Activated naive CD8-positive, alpha-beta T cell treated with anti-CD3 and anti-CD28 coated beads, Interleukin-2, amount 50 U/mL, for 24 hours (primary cell): ENCODE data around the gene TMEM92.
"Not testable (repeated sequence)": the region's sequence is repeated elsewhere in the genome, so short reads cannot be mapped to it uniquely, and the experiment has no call there.

Experiments used
- ATAC-seq: fragments of 150-1000 bp; cut with Tn5 transposase; one replicate; pipeline ENCODE4 v1.10.0; 2021
- DNase-seq: peaks from one replicate; pipeline ENCODE4 v3.0.0; 2021
- H3K27ac Mint-ChIP-seq: one replicate; pipeline ENCODE4 v1.8.0; 2021; ENCODE audit warnings: mild to moderate bottlenecking, mixed read lengths
- H3K27me3 Mint-ChIP-seq: one replicate; pipeline ENCODE4 v1.8.0; 2021; ENCODE audit warnings: mixed read lengths
- H3K36me3 Mint-ChIP-seq: one replicate; pipeline ENCODE4 v1.8.0; 2021; ENCODE audit warnings: low read depth, mixed read lengths
- H3K4me1 Mint-ChIP-seq: one replicate; pipeline ENCODE4 v1.8.0; 2021; ENCODE audit warnings: mixed read lengths
- H3K4me3 Mint-ChIP-seq: one replicate; pipeline ENCODE4 v1.8.0; 2021; ENCODE audit warnings: mild to moderate bottlenecking, moderate library complexity, mixed read lengths
- H3K9me3 Mint-ChIP-seq: one replicate; pipeline ENCODE4 v1.8.0; 2021; ENCODE audit warnings: mixed read lengths

TMEM92 gene

GRCh38 chr17:50268026-50268425 lies 6.2 kb upstream of the TMEM92 start:
- H3K9me3 Mint-ChIP-seq, result no peaks in the 10 kb centered on the region
- no peak overlapping the region for H3K27ac Mint-ChIP-seq
- no peaks in the 10 kb centered on the region for H3K36me3 Mint-ChIP-seq
- no peak for ATAC-seq
- peaks cover 5% of the 10 kb centered on the region for H3K4me1 Mint-ChIP-seq
- H3K27me3 Mint-ChIP-seq, result peaks cover 9% of the 10 kb centered on the region
- DNase-seq, result no peak
- H3K4me3 Mint-ChIP-seq, result no peak overlapping the region

- ATAC-seq, result no peak
- Mint-ChIP-seq H3K27me3 (peaks cover 9% of the 10 kb centered on the region), H3K36me3 (no peaks in the 10 kb centered on the region), H3K27ac (no peak overlapping the region), H3K4me3 (no peak overlapping the region), H3K4me1 (peaks cover 5% of the 10 kb centered on the region), H3K9me3 (no peaks in the 10 kb centered on the region)
- no peak for DNase-seq
These were observed 5.5 kb upstream of the TMEM92 start for GRCh38 chr17:50268743-50269275.

- H3K27me3 Mint-ChIP-seq, result peaks cover 16% of the 10 kb centered on the region
- no peak overlapping the region for H3K27ac Mint-ChIP-seq
- no peaks in the 10 kb centered on the region for H3K36me3 Mint-ChIP-seq
- peaks cover 5% of the 10 kb centered on the region for H3K4me1 Mint-ChIP-seq
- no peak overlapping the region for H3K4me3 Mint-ChIP-seq
- no peaks in the 10 kb centered on the region for H3K9me3 Mint-ChIP-seq
- DNase-seq (peak; percentile 75), ATAC-seq (peak; percentile 85)
These were observed 4.5 kb upstream of the TMEM92 start for GRCh38 chr17:50269477-50270434.

- no peak for DNase-seq
- H3K36me3 Mint-ChIP-seq, result no peaks in the 10 kb centered on the region
- no peaks in the 10 kb centered on the region for H3K9me3 Mint-ChIP-seq
- H3K4me1 Mint-ChIP-seq, result peaks cover 5% of the 10 kb centered on the region
- no peak overlapping the region for H3K4me3 Mint-ChIP-seq
- peaks cover 24% of the 10 kb centered on the region for H3K27me3 Mint-ChIP-seq
- no peak overlapping the region for H3K27ac Mint-ChIP-seq
- ATAC-seq, result peak; percentile 30
These were observed 3.6 kb upstream of the TMEM92 start for GRCh38 chr17:50270435-50271362.

- not testable (repeated sequence) for H3K4me3 Mint-ChIP-seq, H3K27ac Mint-ChIP-seq, H3K36me3 Mint-ChIP-seq, ATAC-seq, H3K4me1 Mint-ChIP-seq, DNase-seq, H3K9me3 Mint-ChIP-seq
- peaks cover 24% of the 10 kb centered on the region for H3K27me3 Mint-ChIP-seq
These were observed 2.9 kb upstream of the TMEM92 start for GRCh38 chr17:50271363-50271750.

- Mint-ChIP-seq H3K4me1 (peaks cover 5% of the 10 kb centered on the region), H3K27me3 (peaks cover 32% of the 10 kb centered on the region), H3K27ac (no peak overlapping the region), H3K4me3 (peak overlapping the region; percentile 54), H3K9me3 (no peaks in the 10 kb centered on the region), H3K36me3 (no peaks in the 10 kb centered on the region)
- ATAC-seq (no peak), DNase-seq (no peak)
These were observed 2.0 kb upstream of the TMEM92 start for GRCh38 chr17:50272246-50272645.

GRCh38 chr17:50272711-50273653 lies 1.3 kb upstream of the TMEM92 start:
- no peak overlapping the region for H3K27ac Mint-ChIP-seq
- ATAC-seq, result no peak
- H3K4me3 Mint-ChIP-seq, result peak overlapping the region; percentile 54
- no peaks in the 10 kb centered on the region for H3K36me3 Mint-ChIP-seq
- DNase-seq, result peak; percentile 70
- peaks cover 5% of the 10 kb centered on the region for H3K4me1 Mint-ChIP-seq
- no peaks in the 10 kb centered on the region for H3K9me3 Mint-ChIP-seq
- H3K27me3 Mint-ChIP-seq, result peaks cover 33% of the 10 kb centered on the region

- Mint-ChIP-seq H3K9me3 (no peaks in the 10 kb centered on the region), H3K36me3 (no peaks in the 10 kb centered on the region), H3K27me3 (peaks cover 33% of the 10 kb centered on the region), H3K27ac (no peak overlapping the region), H3K4me1 (peaks cover 5% of the 10 kb centered on the region), H3K4me3 (no peak overlapping the region)
- DNase-seq (no peak), ATAC-seq (no peak)
These were observed 619 bp upstream of the TMEM92 start for GRCh38 chr17:50273654-50274040.

GRCh38 chr17:50274897-50275221 lies 593 bp downstream of the TMEM92 start:
- no peak overlapping the region for H3K27ac Mint-ChIP-seq
- H3K9me3 Mint-ChIP-seq, result no peaks in the 10 kb centered on the region
- H3K27me3 Mint-ChIP-seq, result peaks cover 33% of the 10 kb centered on the region
- ATAC-seq (no peak), DNase-seq (no peak)
- H3K4me1 Mint-ChIP-seq, result peaks cover 5% of the 10 kb centered on the region
- H3K4me3 Mint-ChIP-seq, result no peak overlapping the region
- H3K36me3 Mint-ChIP-seq, result no peaks in the 10 kb centered on the region

- Mint-ChIP-seq H3K4me3 (no peak overlapping the region), H3K27ac (no peak overlapping the region), H3K27me3 (peaks cover 33% of the 10 kb centered on the region), H3K36me3 (no peaks in the 10 kb centered on the region), H3K4me1 (peaks cover 7% of the 10 kb centered on the region), H3K9me3 (no peaks in the 10 kb centered on the region)
- ATAC-seq (no peak), DNase-seq (no peak)
These were observed 1.0 kb downstream of the TMEM92 start for GRCh38 chr17:50275279-50275678.

- Mint-ChIP-seq H3K9me3 (no peaks in the 10 kb centered on the region), H3K4me1 (peaks cover 7% of the 10 kb centered on the region), H3K27me3 (peaks cover 37% of the 10 kb centered on the region), H3K27ac (no peak overlapping the region), H3K4me3 (no peak overlapping the region), H3K36me3 (no peaks in the 10 kb centered on the region)
- DNase-seq (no peak), ATAC-seq (no peak)
These were observed 2.5 kb downstream of the TMEM92 start for GRCh38 chr17:50276588-50277356.

- Mint-ChIP-seq H3K9me3 (no peaks in the 10 kb centered on the region), H3K4me1 (peaks cover 7% of the 10 kb centered on the region), H3K36me3 (no peaks in the 10 kb centered on the region), H3K27me3 (peaks cover 41% of the 10 kb centered on the region), H3K4me3 (no peak overlapping the region), H3K27ac (no peak overlapping the region)
- ATAC-seq, result no peak
- no peak for DNase-seq
These were observed 3.1 kb downstream of the TMEM92 start for GRCh38 chr17:50277357-50277754.

- Mint-ChIP-seq H3K27me3 (peaks cover 37% of the 10 kb centered on the region), H3K4me3 (no peak overlapping the region), H3K27ac (no peak overlapping the region), H3K9me3 (no peaks in the 10 kb centered on the region), H3K36me3 (no peaks in the 10 kb centered on the region), H3K4me1 (peaks cover 10% of the 10 kb centered on the region)
- DNase-seq, result no peak
- no peak for ATAC-seq
These were observed 4.4 kb downstream of the TMEM92 start for GRCh38 chr17:50278526-50279180.
